Measurements from ENCODE around the gene EPS8L3. TPM values are rescaled to one million over a fixed set of nuclear protein-coding genes. Genes with fewer than 3 reads are reported as not detected.

EPS8L3 gene
- total RNA-seq, 1 experiment from 2014 or later, result 0.96 TPM

- Histone ChIP-seq H3K9me3 (ENCODE audit: control insufficient read depth in 1 of 2, insufficient read depth in 1 of 2, low read depth in 1 of 2, low read length in 2 of 2) (no peaks in the 10 kb centered on the region), H4K20me1 (ENCODE audit: insufficient read depth) (no peaks in the 10 kb centered on the region), H3K27ac (ENCODE audit: low read depth, low read length) (no peak overlapping the region), H3K36me3 (ENCODE audit: control insufficient read depth in 1 of 2, insufficient read depth in 2 of 2, low read length in 2 of 2) (no peaks in the 10 kb centered on the region), H3K79me2 (ENCODE audit: insufficient read depth, low read length) (no peaks in the 10 kb centered on the region), H3K4me1 (ENCODE audit: control insufficient read depth in 1 of 2, insufficient read depth in 2 of 2, low read length in 2 of 2) (peaks cover 4 to 15% of the 10 kb centered on the region in 2 experiments; a peak in 3 of 4 replicates), H3K9ac (ENCODE audit: low read length) (no peak overlapping the region), H3K27me3 (ENCODE audit: insufficient read depth, low read length) (no peaks in the 10 kb centered on the region), H3K4me3 (replicated peaks in 1 of 2; ENCODE audit: low read depth in 1 of 2, low read length in 2 of 2) (no peak overlapping the region), H3K4me2 (ENCODE audit: low read length) (peak overlapping the region; percentile 47), H2AFZ (ENCODE audit: low read depth, low read length, poor library complexity, severe bottlenecking) (no peak overlapping the region), H3K9me2 (ENCODE audit: insufficient read depth) (no peaks in the 10 kb centered on the region)
- ATAC-seq (peak; percentile 90), DNase-seq (ENCODE audit: low read depth, low spot score) (no peak)
- no TSS peak for BruUV-seq (replicated peaks)
- RAD21 ChIA-PET (ENCODE audit: low non-redundant PET in 1 of 2, low total read pairs in 2 of 2, uncharacterized antibody in 2 of 2, unreplicated experiment in 2 of 2), result no interaction called here
- TF ChIP-seq EZH2phosphoT487 (IDR thresholded peaks at IDR 0.05; ENCODE audit: borderline replicate concordance), result no peak
- TF ChIP-seq, protein P1, sequence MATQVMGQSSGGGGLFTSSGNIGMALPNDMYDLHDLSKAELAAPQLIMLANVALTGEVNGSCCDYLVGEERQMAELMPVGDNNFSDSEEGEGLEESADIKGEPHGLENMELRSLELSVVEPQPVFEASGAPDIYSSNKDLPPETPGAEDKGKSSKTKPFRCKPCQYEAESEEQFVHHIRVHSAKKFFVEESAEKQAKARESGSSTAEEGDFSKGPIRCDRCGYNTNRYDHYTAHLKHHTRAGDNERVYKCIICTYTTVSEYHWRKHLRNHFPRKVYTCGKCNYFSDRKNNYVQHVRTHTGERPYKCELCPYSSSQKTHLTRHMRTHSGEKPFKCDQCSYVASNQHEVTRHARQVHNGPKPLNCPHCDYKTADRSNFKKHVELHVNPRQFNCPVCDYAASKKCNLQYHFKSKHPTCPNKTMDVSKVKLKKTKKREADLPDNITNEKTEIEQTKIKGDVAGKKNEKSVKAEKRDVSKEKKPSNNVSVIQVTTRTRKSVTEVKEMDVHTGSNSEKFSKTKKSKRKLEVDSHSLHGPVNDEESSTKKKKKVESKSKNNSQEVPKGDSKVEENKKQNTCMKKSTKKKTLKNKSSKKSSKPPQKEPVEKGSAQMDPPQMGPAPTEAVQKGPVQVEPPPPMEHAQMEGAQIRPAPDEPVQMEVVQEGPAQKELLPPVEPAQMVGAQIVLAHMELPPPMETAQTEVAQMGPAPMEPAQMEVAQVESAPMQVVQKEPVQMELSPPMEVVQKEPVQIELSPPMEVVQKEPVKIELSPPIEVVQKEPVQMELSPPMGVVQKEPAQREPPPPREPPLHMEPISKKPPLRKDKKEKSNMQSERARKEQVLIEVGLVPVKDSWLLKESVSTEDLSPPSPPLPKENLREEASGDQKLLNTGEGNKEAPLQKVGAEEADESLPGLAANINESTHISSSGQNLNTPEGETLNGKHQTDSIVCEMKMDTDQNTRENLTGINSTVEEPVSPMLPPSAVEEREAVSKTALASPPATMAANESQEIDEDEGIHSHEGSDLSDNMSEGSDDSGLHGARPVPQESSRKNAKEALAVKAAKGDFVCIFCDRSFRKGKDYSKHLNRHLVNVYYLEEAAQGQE (IDR thresholded peaks at IDR 0.05; ENCODE audit: low read depth), result no peak
- TF ChIP-seq FOSL1 (IDR thresholded peaks at IDR 0.05; ENCODE audit: low read depth), result peak; percentile 29; the same call in 1 of the 2 replicates
- no peak for TF ChIP-seq ZFX (IDR thresholded peaks at IDR 0.05)
- POLR2A ChIA-PET, result no interaction called here
- CTCF ChIA-PET, result interaction anchor here (1.0 kb wide), 1 partner anchor 7 kb away, joined by 4 read pairs; no protein-coding TSS in a partner anchor
- intact Hi-C loops (cut with micrococcal nuclease), result no loop called here
These were observed 44.3 kb upstream of the EPS8L3 start for GRCh38 chr1:109807822-109808680.

DNA sequence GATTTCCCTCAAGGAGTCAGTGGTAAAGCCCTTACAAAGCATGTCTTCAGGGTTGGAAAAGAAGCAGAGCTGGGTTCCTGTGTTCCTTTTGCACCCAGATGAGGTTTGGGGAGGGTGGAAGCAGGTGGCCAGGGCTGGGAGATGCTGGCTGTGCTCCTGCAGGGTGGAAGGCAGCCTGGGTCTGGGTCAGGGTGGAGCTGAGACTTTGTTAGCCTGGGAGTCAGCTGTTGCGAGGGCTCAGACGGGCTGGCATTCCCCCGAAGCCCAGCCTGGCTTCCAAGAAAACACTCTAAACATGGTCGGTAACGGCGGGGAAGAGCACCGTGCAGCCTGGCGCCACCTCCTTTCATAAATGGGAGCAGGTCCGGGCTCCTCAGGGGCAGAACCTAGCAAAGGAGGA, 43.7 kb upstream of the EPS8L3 start:
- POLR2A ChIA-PET, result no interaction called here
- RAD21 ChIA-PET (ENCODE audit: low non-redundant PET in 1 of 2, low total read pairs in 2 of 2, uncharacterized antibody in 2 of 2, unreplicated experiment in 2 of 2), result no interaction called here
- ATAC-seq (no peak), DNase-seq (ENCODE audit: low read depth, low spot score) (no peak)
- no peak overlapping the region for H3K27ac ChIP-seq (ENCODE audit: low read depth, low read length)
- no TSS peak for BruUV-seq (replicated peaks)
- intact Hi-C loops (cut with micrococcal nuclease), result no loop called here
- H3K9me2 ChIP-seq (ENCODE audit: insufficient read depth), result no peaks in the 10 kb centered on the region
- no peaks in the 10 kb centered on the region for H3K79me2 ChIP-seq (ENCODE audit: insufficient read depth, low read length)
- no peak overlapping the region for H3K4me3 ChIP-seq (replicated peaks in 1 of 2; ENCODE audit: low read depth in 1 of 2, low read length in 2 of 2)
- CTCF ChIA-PET, result no interaction called here
- no peak overlapping the region for H3K9ac ChIP-seq (ENCODE audit: low read length)
- peaks cover 4 to 15% of the 10 kb centered on the region in 2 experiments; a peak in 3 of 4 replicates for H3K4me1 ChIP-seq (ENCODE audit: control insufficient read depth in 1 of 2, insufficient read depth in 2 of 2, low read length in 2 of 2)
- no peaks in the 10 kb centered on the region for H3K36me3 ChIP-seq (ENCODE audit: control insufficient read depth in 1 of 2, insufficient read depth in 2 of 2, low read length in 2 of 2)
- H3K9me3 ChIP-seq (ENCODE audit: control insufficient read depth in 1 of 2, insufficient read depth in 1 of 2, low read depth in 1 of 2, low read length in 2 of 2), result no peaks in the 10 kb centered on the region
- H2AFZ ChIP-seq (ENCODE audit: low read depth, low read length, poor library complexity, severe bottlenecking), result no peak overlapping the region
- H4K20me1 ChIP-seq (ENCODE audit: insufficient read depth), result no peaks in the 10 kb centered on the region
- H3K27me3 ChIP-seq (ENCODE audit: insufficient read depth, low read length), result no peaks in the 10 kb centered on the region
- no peak overlapping the region for H3K4me2 ChIP-seq (ENCODE audit: low read length)
- TF ChIP-seq POLR2AphosphoS5 (IDR thresholded peaks at IDR 0.05; ENCODE audit: low read depth, low read length), result no peak
- no peak for TF ChIP-seq MAX (IDR thresholded peaks at IDR 0.05)
- TF ChIP-seq RAD21 (IDR thresholded peaks at IDR 0.05; ENCODE audit: low read depth), result no peak
- TF ChIP-seq EZH2 (IDR thresholded peaks at IDR 0.05), result no peak
- TF ChIP-seq POLR2A (IDR thresholded peaks at IDR 0.05; ENCODE audit: borderline replicate concordance, extremely low read depth, insufficient read depth, insufficient read length), result no peak
- no peak for TF ChIP-seq CTCF (IDR thresholded peaks at IDR 0.05 in 2 of 3, conservative IDR thresholded peaks at IDR 0.05 in 1 of 3; ENCODE audit: borderline replicate concordance in 1 of 3, insufficient read depth in 1 of 3, low read depth in 2 of 3, low read length in 2 of 3)
- no peak for TF ChIP-seq ZFX (IDR thresholded peaks at IDR 0.05)
- no peak for TF ChIP-seq EGR1 (IDR thresholded peaks at IDR 0.05; ENCODE audit: low read depth)

Data from HCT116 (cell line).